Choroid plexus epithelial cell (primary cell): ENCODE results near the gene DNAH12.
"Not testable (repeated sequence)": the region's sequence is repeated elsewhere in the genome, so short reads cannot be mapped to it uniquely, and the experiment has no call there.

ENCODE experiments used
- DNase-seq: peaks from one replicate; pipeline ENCODE4 v3.0.0-alpha.2; 2010; ENCODE audit warnings: low read depth
- H3K4me3 ChIP-seq: 2 replicates; pipeline ENCODE4 v1.5.1; 2011; ENCODE audit warnings: low read depth, mild to moderate bottlenecking, control low read depth, low read length, moderate library complexity
- TF ChIP-seq, protein P1 (sequence below): conservative IDR thresholded peaks from 2 replicates; pipeline ENCODE4 v1.5.1; 2011; ENCODE audit warnings: low read depth, mild to moderate bottlenecking, control low read depth, inconsistent platforms, low read length, moderate library complexity

The DNAH12 gene

DNA sequence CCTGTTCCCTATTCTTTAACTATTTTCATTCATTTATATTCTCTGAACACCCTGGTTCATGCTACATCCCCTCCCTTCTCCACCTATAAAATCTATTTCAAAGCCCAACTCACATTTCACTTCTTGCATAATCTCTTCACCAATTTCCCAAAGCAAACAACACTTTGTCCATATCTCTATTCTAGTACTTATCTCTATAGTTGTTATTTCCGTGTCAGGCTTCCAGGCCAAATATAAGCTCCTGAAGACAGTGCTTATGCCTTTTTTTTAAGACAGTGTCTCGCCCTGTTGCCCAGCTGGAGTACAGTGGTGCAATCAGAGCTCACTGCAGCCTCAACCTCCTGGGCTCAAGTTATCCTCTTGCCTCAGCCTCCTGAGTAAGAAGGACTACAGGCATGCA is 43.6 kb downstream of the DNAH12 start:
- no peak for DNase-seq
- H3K4me3 ChIP-seq, result no peak overlapping the region
- TF ChIP-seq, protein P1, sequence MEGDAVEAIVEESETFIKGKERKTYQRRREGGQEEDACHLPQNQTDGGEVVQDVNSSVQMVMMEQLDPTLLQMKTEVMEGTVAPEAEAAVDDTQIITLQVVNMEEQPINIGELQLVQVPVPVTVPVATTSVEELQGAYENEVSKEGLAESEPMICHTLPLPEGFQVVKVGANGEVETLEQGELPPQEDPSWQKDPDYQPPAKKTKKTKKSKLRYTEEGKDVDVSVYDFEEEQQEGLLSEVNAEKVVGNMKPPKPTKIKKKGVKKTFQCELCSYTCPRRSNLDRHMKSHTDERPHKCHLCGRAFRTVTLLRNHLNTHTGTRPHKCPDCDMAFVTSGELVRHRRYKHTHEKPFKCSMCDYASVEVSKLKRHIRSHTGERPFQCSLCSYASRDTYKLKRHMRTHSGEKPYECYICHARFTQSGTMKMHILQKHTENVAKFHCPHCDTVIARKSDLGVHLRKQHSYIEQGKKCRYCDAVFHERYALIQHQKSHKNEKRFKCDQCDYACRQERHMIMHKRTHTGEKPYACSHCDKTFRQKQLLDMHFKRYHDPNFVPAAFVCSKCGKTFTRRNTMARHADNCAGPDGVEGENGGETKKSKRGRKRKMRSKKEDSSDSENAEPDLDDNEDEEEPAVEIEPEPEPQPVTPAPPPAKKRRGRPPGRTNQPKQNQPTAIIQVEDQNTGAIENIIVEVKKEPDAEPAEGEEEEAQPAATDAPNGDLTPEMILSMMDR, result no peak

DNA sequence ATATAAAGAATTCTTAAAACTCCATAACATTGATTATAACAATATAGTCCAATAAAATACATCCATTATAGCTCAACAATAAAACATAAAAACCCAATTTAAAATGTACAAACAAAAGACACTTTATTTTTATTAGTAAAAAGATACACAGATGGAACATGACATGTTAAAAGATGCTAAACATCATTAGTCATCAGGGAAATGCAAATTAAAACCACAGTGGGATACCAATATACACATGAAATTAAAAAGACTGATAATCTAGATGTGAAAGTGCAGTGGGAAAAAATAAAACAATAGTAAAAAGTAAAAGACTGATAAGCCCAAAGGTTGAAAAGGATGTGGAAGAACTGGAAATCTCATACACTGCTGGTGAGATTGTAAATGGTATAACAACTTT is 46.2 kb downstream of the DNAH12 start:
- H3K4me3 ChIP-seq, result no peak overlapping the region
- TF ChIP-seq, protein P1, result no peak
- no peak for DNase-seq

DNA sequence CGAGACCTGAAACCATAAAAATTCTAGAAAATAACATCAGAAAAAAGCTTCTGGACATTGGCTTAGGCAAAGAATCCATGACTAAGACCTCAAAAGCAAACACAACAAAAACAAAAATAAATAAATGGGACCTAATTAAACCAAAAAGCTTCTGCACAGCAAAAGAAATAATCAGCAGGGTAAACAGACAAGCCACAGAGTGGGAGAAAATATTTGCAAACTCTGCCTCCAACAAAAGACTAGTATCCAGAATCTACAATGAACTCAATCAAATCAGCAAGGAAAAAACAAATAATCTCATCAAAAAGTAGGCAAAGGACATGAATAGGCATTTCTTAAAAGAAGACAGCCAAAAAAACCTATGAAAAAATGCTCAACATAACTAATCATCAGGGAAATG is 59.6 kb downstream of the DNAH12 start:
- DNase-seq, result no peak
- no peak overlapping the region for H3K4me3 ChIP-seq
- TF ChIP-seq, protein P1, result no peak

DNA sequence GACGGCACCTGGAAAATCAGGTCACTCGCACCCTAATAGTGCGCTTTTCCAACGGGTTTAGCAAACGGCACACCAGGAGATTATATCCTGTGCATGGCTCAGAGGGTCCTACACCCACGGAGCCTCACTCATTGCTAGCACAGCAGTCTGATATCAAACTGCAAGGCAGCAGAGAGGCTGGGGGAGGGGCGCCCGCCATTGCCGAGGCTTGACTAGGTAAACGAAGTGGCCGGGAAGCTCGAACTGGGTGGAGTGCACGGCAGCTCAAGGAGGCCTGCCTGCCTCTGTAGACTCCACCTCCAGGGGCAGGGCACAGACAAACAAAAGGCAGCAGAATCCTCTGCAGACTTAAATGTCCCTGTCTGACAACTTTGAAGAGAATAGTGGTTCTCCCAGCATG is 67.0 kb downstream of the DNAH12 start:
- H3K4me3 ChIP-seq, DNase-seq: not testable (repeated sequence)

DNA sequence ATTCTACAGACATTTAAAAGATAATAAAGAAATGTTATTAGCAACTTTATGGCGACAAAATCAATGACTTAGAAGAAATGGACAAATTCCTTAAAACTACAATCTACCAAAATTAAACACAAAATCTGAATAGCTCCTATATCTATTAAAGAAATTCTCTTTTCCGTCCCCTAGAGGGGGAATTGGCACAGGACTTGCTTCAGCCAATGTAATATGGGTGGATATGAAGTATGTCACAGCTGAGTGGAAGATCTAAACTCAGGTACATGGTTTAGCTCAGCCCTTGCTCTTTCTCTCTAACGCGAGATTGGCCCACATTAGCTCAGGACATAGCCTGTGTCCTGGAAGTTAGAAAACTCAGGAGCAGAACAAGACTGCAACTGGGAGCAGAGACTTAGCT is 79.3 kb downstream of the DNAH12 start:
- peak; percentile 49 for DNase-seq
- TF ChIP-seq, protein P1, result peak; percentile 53
- no peak overlapping the region for H3K4me3 ChIP-seq

DNA sequence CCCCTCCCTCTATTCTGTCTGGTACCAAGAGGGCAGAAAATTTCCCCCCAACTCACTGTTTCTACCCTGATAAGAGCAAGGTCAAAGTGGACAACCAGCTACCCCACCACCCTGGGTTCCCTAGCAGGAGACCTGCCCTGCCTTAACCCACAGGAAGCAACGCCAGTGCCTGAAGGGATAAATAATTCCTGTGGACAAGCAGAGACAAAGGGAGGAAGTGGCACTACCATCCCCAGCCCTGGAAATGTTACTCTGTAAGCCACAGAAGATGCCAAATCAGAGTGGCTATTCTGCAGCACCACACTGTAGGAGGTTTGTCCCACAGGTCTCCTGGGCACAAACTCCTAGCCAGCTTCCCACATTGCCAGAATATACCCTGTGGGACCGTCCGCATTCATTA is 80.1 kb downstream of the DNAH12 start:
- no peak for DNase-seq
- H3K4me3 ChIP-seq, result no peak overlapping the region
- TF ChIP-seq, protein P1, result no peak

DNA sequence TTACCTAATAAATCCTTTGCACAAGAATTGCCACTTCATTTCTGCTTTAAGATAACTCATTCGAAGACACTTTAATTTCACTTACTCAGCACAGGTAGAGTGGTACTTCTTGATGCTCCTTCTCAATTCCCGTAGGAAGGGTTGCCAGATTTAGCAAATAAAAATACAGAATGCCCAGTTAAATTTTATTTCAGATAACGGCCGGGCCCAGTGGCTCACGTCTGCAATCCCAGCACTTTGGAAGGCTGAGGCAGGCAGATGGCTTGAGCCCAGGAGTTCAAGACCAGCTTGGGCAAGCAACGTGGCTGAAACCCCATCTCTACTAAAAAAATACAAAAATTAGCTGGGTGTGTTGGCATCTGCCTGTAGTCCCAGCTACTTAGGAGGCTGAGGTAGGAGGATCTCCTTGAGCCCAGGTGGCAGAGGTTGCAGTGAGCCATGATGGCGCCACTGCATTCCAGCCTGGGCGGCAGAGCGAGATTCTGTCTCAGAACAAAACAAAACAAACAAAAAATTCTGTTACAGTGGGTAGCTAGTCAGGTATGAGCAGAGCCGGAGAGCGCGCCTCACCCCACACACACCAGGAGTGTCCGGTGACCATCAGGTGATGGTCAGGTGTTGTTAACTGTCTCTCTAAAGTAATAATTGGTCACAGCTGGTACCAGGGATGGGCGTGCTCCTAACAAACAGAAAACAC is 92.8 kb downstream of the DNAH12 start:
- TF ChIP-seq, protein P1, result no peak
- no peak for DNase-seq

DNA sequence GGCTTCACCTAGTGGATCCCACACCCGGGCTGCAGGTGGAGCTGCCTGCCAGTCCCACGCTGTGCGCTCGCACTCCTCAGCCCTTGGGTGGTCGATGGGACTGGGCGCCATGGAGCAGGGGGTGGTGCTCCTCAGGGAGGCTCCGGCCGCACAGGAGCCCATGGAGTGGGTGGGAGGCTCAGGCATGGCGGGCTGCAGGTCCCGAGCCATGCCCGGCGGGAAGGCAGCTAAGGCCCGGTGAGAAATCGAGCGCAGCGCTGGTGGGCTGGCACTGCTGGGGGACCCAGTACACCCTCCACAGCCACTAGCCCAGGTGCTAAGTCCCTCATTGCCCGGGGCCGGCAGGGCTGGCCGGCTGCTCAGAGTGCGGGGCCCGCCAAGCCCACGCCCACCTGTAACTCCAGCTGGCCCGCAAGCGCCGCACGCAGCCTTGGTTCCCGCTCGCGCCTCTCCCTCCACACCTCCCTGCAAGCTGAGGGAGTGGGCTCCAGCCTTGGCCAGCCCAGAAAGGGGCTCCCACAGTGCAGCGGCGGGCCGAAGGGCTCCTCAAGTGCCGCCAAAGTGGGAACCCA is 94.8 kb downstream of the DNAH12 start:
- DNase-seq, H3K4me3 ChIP-seq: not testable (repeated sequence)

More for the DNA sequence above, 92.8 kb downstream of the DNAH12 start:
- H3K4me3 ChIP-seq, result no peak overlapping the region

DNA sequence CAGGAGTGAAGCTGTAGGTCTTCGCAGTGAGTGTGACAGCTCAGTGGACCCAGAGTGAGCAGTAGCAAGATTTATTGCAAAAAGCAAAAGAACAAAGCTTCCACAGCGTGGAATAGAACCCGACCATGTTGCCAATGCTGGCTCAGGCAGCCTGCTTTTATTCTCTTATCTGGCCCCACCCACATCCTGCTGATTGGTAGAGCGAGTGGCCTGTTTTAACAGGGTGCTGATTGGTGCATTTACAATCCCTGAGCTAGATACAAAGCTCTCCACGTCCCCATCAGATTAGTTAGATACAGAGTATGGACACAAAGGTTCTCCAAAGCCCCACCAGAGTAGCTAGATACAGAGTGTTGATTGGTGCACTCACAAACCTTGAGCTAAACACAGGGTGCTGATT is 95.7 kb downstream of the DNAH12 start:
- H3K4me3 ChIP-seq, DNase-seq: not testable (repeated sequence)
